GM12892 (cell line): ENCODE results near the gene IGLL5.
A peak's percentile ranks its signal among the peaks of the same experiment; 100 is the strongest.
"Not testable (repeated sequence)": the region's sequence is repeated elsewhere in the genome, so short reads cannot be mapped to it uniquely, and the experiment has no call there.

Experiments
- DNase-seq: peaks from one replicate; pipeline ENCODE4 v3.0.0; 2011; ENCODE audit not compliant: insufficient read length
- FAIRE-seq: peaks from 2 replicates; lab custom pipeline; 2011; peaks lifted over from hg19 to GRCh38; lab: Jason Lieb, UNC
- POLR2A ChIP-seq: IDR thresholded peaks from 2 replicates; pipeline ENCODE4 v1.6.1; 2011; ENCODE audit warnings: low read depth, low read length, control low read depth
- POLR2AphosphoS5 ChIP-seq: IDR thresholded peaks from 2 replicates; pipeline ENCODE4 v1.6.1; 2011; ENCODE audit warnings: low read depth, low read length, control low read depth
- TAF1 ChIP-seq: IDR thresholded peaks from 2 replicates; pipeline ENCODE4 v1.6.1; 2011; ENCODE audit warnings: low read depth, mild to moderate bottlenecking, control low read depth, low read length, borderline replicate concordance

The IGLL5 gene

GRCh38 chr22:22890085-22890484 is 2.5 kb downstream of the IGLL5 start:
- FAIRE-seq: no peak
- no peak for TF ChIP-seq POLR2A
- TF ChIP-seq TAF1: no peak
- no peak for TF ChIP-seq POLR2AphosphoS5

GRCh38 chr22:22891139-22891621 is 3.6 kb downstream of the IGLL5 start:
- peak; percentile 67 for FAIRE-seq
- TF ChIP-seq POLR2AphosphoS5 (no peak), TAF1 (no peak), POLR2A (no peak)
- no peak for DNase-seq

More at GRCh38 chr22:22890085-22890484, 2.5 kb downstream of the IGLL5 start:
- DNase-seq: no peak

GRCh38 chr22:22892096-22893052 is 4.8 kb downstream of the IGLL5 start:
- FAIRE-seq (peak; percentile 24), DNase-seq (no peak)
- TF ChIP-seq POLR2A: no peak
- no peak for TF ChIP-seq TAF1
- TF ChIP-seq POLR2AphosphoS5: no peak

- no peak for FAIRE-seq
- no peak for TF ChIP-seq POLR2AphosphoS5
- TF ChIP-seq POLR2A: peak; percentile 36; the same call in 1 of the 2 replicates
- DNase-seq: no peak
Measured at GRCh38 chr22:22893077-22893805, 5.6 kb downstream of the IGLL5 start.

GRCh38 chr22:22893891-22894739 is 6.5 kb downstream of the IGLL5 start:
- FAIRE-seq: peak; percentile 46
- no peak for DNase-seq
- TF ChIP-seq POLR2AphosphoS5 (no peak), TAF1 (no peak), POLR2A (no peak; the same call in 1 of the 2 replicates)

GRCh38 chr22:22894740-22895731 is 7.4 kb downstream of the IGLL5 start:
- TF ChIP-seq POLR2AphosphoS5 (0 out of 2 replicates have a peak, but pooled peaks have one; percentile 14), POLR2A (no peak)
- FAIRE-seq (peak; percentile 21), DNase-seq (no peak)

- FAIRE-seq: no peak
Measured at GRCh38 chr22:22895776-22896445, 8.3 kb downstream of the IGLL5 start.

GRCh38 chr22:22896601-22897000 is 9.0 kb downstream of the IGLL5 start:
- no peak for DNase-seq
- TF ChIP-seq TAF1 (no peak), POLR2A (no peak), POLR2AphosphoS5 (no peak; the same call in 1 of the 2 replicates)
- FAIRE-seq: peak; percentile 62

More at GRCh38 chr22:22895776-22896445, 8.3 kb downstream of the IGLL5 start:
- TF ChIP-seq TAF1: no peak
- TF ChIP-seq POLR2A: no peak
- TF ChIP-seq POLR2AphosphoS5: no peak
- DNase-seq: no peak

- no peak for FAIRE-seq
- no peak for DNase-seq
- TF ChIP-seq TAF1 (no peak), POLR2AphosphoS5 (no peak; the same call in 1 of the 2 replicates)
Measured at GRCh38 chr22:22897091-22897490, 9.5 kb downstream of the IGLL5 start.

- TF ChIP-seq POLR2A (no peak), POLR2AphosphoS5 (no peak), TAF1 (no peak)
- DNase-seq (no peak), FAIRE-seq (no peak)
Measured at GRCh38 chr22:22897947-22898346, 10.3 kb downstream of the IGLL5 start.

GRCh38 chr22:22898411-22898950 is 10.9 kb downstream of the IGLL5 start:
- DNase-seq: not testable (repeated sequence)
- peak; percentile 58 for FAIRE-seq

GRCh38 chr22:22899342-22900080 is 11.9 kb downstream of the IGLL5 start:
- DNase-seq: not testable (repeated sequence)
- FAIRE-seq: peak; percentile 42

GRCh38 chr22:22900527-22901205 is 13.1 kb downstream of the IGLL5 start:
- not testable (repeated sequence) for FAIRE-seq, DNase-seq
